B cell (primary cell): ENCODE data around the gene TSPOAP1. TPM values are rescaled to one million over a fixed set of nuclear protein-coding genes. Genes with fewer than 3 reads are reported as not detected.

Source experiments
- ATAC-seq: fragments of 200-7000 bp; cut with Tn5 transposase; one replicate; pipeline ENCODE4 v1.10.0; 2021; ENCODE audit warnings: low read depth, mild to moderate bottlenecking, moderate number of reproducible peaks, moderate library complexity
- CTCF ChIA-PET: fragments of 350-600 bp; sonication (Branson Sonifier 250); formaldehyde crosslinking; loops from one replicate; lab custom pipeline; 2021; ENCODE audit warnings: antibody characterized with exemption, inconsistent platforms; lab: Charles Lee
- POLR2A ChIA-PET: fragments of 350-600 bp; sonication (Branson Sonifier 250); formaldehyde crosslinking; loops from one replicate; lab custom pipeline; 2021; ENCODE audit warnings: antibody characterized with exemption; lab: Charles Lee
- DNase-seq: peaks from one replicate; pipeline ENCODE4 v3.0.0; 2013
- H2AFZ ChIP-seq: 2 replicates; pipeline ENCODE4 v1.6.1; 2012; ENCODE audit warnings: mild to moderate bottlenecking, low read depth, low read length; ENCODE audit not compliant: insufficient read depth, poor library complexity, severe bottlenecking
- H3K27ac ChIP-seq, 2 donors: 1 replicate in 1 of 2; 2 replicates in 1 of 2; pipeline ENCODE4 v1.5.1; 2012 to 2013; ENCODE audit warnings: low read length in 2 of 2, mild to moderate bottlenecking in 2 of 2, moderate library complexity in 1 of 2
- H3K27me3 ChIP-seq, 4 experiments: fragments of 200-600 bp in 1 of 4; sonication (generic) in 1 of 4; replicated peaks in 1 of 4; 1 replicate in 2 of 4; 2 replicates in 2 of 4; pipeline versions ENCODE4 v1.6.1 to v1.7.0; 2013 to 2016; ENCODE audit warnings: low read length in 3 of 4, mild to moderate bottlenecking in 2 of 4, mixed read lengths in 1 of 4, moderate library complexity in 1 of 4; ENCODE audit not compliant: insufficient read depth in 4 of 4, control insufficient read depth in 3 of 4; ENCODE audit errors: control extremely low read depth in 1 of 4
- H3K36me3 ChIP-seq, 2 experiments: replicated peaks in 1 of 2; 1 replicate in 1 of 2; 2 replicates in 1 of 2; pipeline versions ENCODE4 v1.6.1 to v1.7.1; 2013; ENCODE audit warnings: low read length in 1 of 2; ENCODE audit not compliant: insufficient read depth in 2 of 2, control insufficient read depth in 1 of 2; ENCODE audit errors: control extremely low read depth in 1 of 2, extremely low read depth in 1 of 2
- H3K4me1 ChIP-seq, 2 donors: fragments of 200-600 bp in 1 of 2; sonication (generic) in 1 of 2; 1 replicate in 1 of 2; 2 replicates in 1 of 2; pipeline versions ENCODE4 v1.5.1 to v1.6.1; 2013 to 2017; ENCODE audit warnings: low read length in 2 of 2; ENCODE audit not compliant: control insufficient read depth in 2 of 2, insufficient read depth in 2 of 2
- H3K4me2 ChIP-seq: replicated peaks from 2 replicates; pipeline ENCODE3; 2012; ENCODE audit warnings: mild to moderate bottlenecking, low read depth, low read length; ENCODE audit not compliant: poor library complexity, severe bottlenecking
- H3K4me3 ChIP-seq, 5 experiments: fragments of 200-600 bp in 1 of 5; sonication (generic) in 1 of 5; 1 replicate in 3 of 5; 2 replicates in 2 of 5; pipeline versions ENCODE4 v1.5.1 to v1.7.0; 2011 to 2016; ENCODE audit warnings: low read length in 4 of 5, mild to moderate bottlenecking in 4 of 5, low read depth in 2 of 5, control low read depth in 1 of 5, moderate library complexity in 1 of 5; ENCODE audit not compliant: insufficient read depth in 1 of 5; ENCODE audit errors: control extremely low read depth in 1 of 5, extremely low read depth in 1 of 5
- H3K79me2 ChIP-seq: fragments of 200-600 bp; sonication (generic); one replicate; pipeline ENCODE4 v1.6.0; 2016; ENCODE audit warnings: low read length; ENCODE audit not compliant: control insufficient read depth, insufficient read depth
- H3K9ac ChIP-seq: fragments of 200-600 bp; sonication (generic); 2 replicates; pipeline ENCODE4 v1.6.1; 2017; ENCODE audit warnings: mild to moderate bottlenecking, low read length, moderate library complexity
- H3K9me3 ChIP-seq, 3 donors: one replicate each; pipeline versions ENCODE4 v1.6.1 to v1.7.1; 2013; ENCODE audit warnings: low read length in 2 of 3; ENCODE audit not compliant: control insufficient read depth in 2 of 3, insufficient read depth in 1 of 3; ENCODE audit errors: control extremely low read depth in 1 of 3
- H4K20me1 ChIP-seq: 2 replicates; pipeline ENCODE4 v1.6.0; 2012; ENCODE audit warnings: mild to moderate bottlenecking, low read length; ENCODE audit not compliant: insufficient read depth, control insufficient read depth, poor library complexity, severe bottlenecking
- H3K27ac Mint-ChIP-seq: one replicate; pipeline ENCODE4 v1.8.0; 2021; ENCODE audit warnings: mixed read lengths
- H3K27me3 Mint-ChIP-seq: one replicate; pipeline ENCODE4 v1.8.0; 2021; ENCODE audit warnings: mixed read lengths
- H3K4me1 Mint-ChIP-seq: one replicate; pipeline ENCODE4 v1.8.0; 2021; ENCODE audit warnings: mixed read lengths
- H3K4me3 Mint-ChIP-seq: one replicate; pipeline ENCODE4 v1.8.0; 2021; ENCODE audit warnings: mixed read lengths
- H3K9me3 Mint-ChIP-seq: one replicate; pipeline ENCODE4 v1.8.0; 2022; ENCODE audit warnings: mixed read lengths; ENCODE audit not compliant: insufficient read depth
- EZH2 ChIP-seq: IDR thresholded peaks from 2 replicates; pipeline ENCODE4 v1.6.1; 2012; ENCODE audit warnings: borderline replicate concordance, low read depth, mild to moderate bottlenecking, moderate library complexity, low read length; ENCODE audit not compliant: insufficient read depth, poor library complexity, severe bottlenecking
- whole genome bisulfite sequencing: methylation state at CpG from one replicate; pipeline ENCODE4 v1.1.5; 2013; ENCODE audit warnings: missing lambda C conversion rate; ENCODE audit not compliant: insufficient coverage; 5-methylcytosine and 5-hydroxymethylcytosine counted together
- intact Hi-C: fragments of 100-400 bp; cut with micrococcal nuclease; formaldehyde crosslinking; loops from one replicate; pipeline ENCODE4 v1.10.0; 2022
- polyA plus RNA-seq: library from polyadenylated mRNA; depleted of rRNA; stranded (reverse); fragments of >200 nt; gene quantifications from 2 replicates; pipeline ENCODE4 v1.2.3, GENCODE V29; 2012
- total RNA-seq, 2 donors: library from RNA; stranded (reverse); fragments of 120-200 nt in 1 of 2; gene quantifications; 1 replicate in 1 of 2; 2 replicates in 1 of 2; pipeline versions ENCODE4 v1.2.3 to v1.2.4, GENCODE V29; 2013 to 2022
- TF ChIP-seq, protein P1 (sequence below): fragments of 200-600 bp; IDR thresholded peaks from one replicate; pipeline ENCODE4 v1.8.0; 2022; ENCODE audit warnings: antibody characterized with exemption, mild to moderate bottlenecking

Gene TSPOAP1
- total and polyA plus RNA-seq, 2 donors (not counting 1 experiment from before 2014, with no cell fraction given): 10.8 to 30.7 TPM

GRCh38 chr17:58308985-58309917 lies 19.3 kb downstream of the TSPOAP1 start:
- Mint-ChIP-seq H3K4me3 (no peak overlapping the region), H3K27ac (no peak overlapping the region), H3K9me3 (no peaks in the 10 kb centered on the region), H3K27me3 (no peaks in the 10 kb centered on the region), H3K4me1 (peaks cover 2% of the 10 kb centered on the region)
- H2AFZ ChIP-seq: no peak overlapping the region
- no peak overlapping the region for H3K9ac ChIP-seq
- CTCF ChIA-PET: interaction anchor here (0.9 to 1.9 kb wide), 3 partner anchors 36 to 138 kb away, joined by 3 to 5 read pairs (median 4); no protein-coding TSS in a partner anchor
- H3K36me3 ChIP-seq: no peaks in the 10 kb centered on the region
- DNase-seq (no peak), ATAC-seq (no peak)
- no peaks in the 10 kb centered on the region for H4K20me1 ChIP-seq
- no peaks in the 10 kb centered on the region for H3K27me3 ChIP-seq
- intact Hi-C loops: no loop called here
- no peak overlapping the region for H3K4me3 ChIP-seq
- peaks cover 0 to 5% of the 10 kb centered on the region in 2 donors for H3K4me1 ChIP-seq
- H3K4me2 ChIP-seq: no peak overlapping the region
- H3K9me3 ChIP-seq: no peaks in the 10 kb centered on the region
- WGBS: 93% methylated on average over 15 of the region's 21 CpGs
- no peaks in the 10 kb centered on the region for H3K79me2 ChIP-seq
- H3K27ac ChIP-seq: no peak overlapping the region
- POLR2A ChIA-PET: interaction anchor here (0.6 kb wide), 1 partner anchor 17 kb away, joined by 6 read pairs; no protein-coding TSS in a partner anchor
- no peak for TF ChIP-seq EZH2
- TF ChIP-seq, protein P1, sequence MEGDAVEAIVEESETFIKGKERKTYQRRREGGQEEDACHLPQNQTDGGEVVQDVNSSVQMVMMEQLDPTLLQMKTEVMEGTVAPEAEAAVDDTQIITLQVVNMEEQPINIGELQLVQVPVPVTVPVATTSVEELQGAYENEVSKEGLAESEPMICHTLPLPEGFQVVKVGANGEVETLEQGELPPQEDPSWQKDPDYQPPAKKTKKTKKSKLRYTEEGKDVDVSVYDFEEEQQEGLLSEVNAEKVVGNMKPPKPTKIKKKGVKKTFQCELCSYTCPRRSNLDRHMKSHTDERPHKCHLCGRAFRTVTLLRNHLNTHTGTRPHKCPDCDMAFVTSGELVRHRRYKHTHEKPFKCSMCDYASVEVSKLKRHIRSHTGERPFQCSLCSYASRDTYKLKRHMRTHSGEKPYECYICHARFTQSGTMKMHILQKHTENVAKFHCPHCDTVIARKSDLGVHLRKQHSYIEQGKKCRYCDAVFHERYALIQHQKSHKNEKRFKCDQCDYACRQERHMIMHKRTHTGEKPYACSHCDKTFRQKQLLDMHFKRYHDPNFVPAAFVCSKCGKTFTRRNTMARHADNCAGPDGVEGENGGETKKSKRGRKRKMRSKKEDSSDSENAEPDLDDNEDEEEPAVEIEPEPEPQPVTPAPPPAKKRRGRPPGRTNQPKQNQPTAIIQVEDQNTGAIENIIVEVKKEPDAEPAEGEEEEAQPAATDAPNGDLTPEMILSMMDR: no peak
